GM13977 (cell line): ENCODE results near the gene SLC23A1.
"Not testable (repeated sequence)": the region's sequence is repeated elsewhere in the genome, so short reads cannot be mapped to it uniquely, and the experiment has no call there.

Source experiments
- DNase-seq: peaks from one replicate; pipeline ENCODE4 v3.0.0; 2012; ENCODE audit warnings: low spot score
- in situ Hi-C: fragments of 300-500 bp; cut with MboI; formaldehyde crosslinking; loops from one replicate; pipeline ENCODE4 v1.12.0; 2022; ENCODE audit warnings: low sequenced_read_pairs, low pct_unique_long_range_greater_than_20kb, mixed read lengths, inconsistent platforms; ENCODE audit not compliant: unreplicated experiment
- TF ChIP-seq, protein P1 (sequence below): IDR thresholded peaks from 2 replicates; pipeline ENCODE4 v1.5.1; 2012; ENCODE audit warnings: mild to moderate bottlenecking, control low read depth; ENCODE audit not compliant: insufficient read depth; ENCODE audit errors: extremely low read depth, missing control alignments

Gene SLC23A1

DNA sequence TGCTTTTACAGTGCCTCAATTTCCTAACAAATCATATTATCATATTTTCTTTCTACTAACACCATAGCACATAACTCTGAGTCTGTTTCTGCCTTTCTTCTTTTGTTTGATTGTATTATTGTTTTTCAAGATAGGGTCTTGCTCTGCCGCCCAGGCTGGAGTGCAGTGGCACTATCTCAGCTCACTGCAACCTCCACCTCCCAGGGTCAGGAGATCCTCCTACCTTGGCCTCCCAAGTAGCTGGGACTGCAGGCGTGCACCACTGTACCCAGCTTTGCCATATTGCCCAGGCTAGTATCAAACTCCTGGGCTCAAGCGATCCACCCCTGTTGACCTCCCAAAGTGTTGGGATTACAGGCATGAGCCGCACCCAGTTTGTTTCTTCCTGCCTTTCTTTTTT lies 22.7 kb downstream of the SLC23A1 start:
- in situ Hi-C loops: no loop called here
- DNase-seq: no peak
- TF ChIP-seq, protein P1, sequence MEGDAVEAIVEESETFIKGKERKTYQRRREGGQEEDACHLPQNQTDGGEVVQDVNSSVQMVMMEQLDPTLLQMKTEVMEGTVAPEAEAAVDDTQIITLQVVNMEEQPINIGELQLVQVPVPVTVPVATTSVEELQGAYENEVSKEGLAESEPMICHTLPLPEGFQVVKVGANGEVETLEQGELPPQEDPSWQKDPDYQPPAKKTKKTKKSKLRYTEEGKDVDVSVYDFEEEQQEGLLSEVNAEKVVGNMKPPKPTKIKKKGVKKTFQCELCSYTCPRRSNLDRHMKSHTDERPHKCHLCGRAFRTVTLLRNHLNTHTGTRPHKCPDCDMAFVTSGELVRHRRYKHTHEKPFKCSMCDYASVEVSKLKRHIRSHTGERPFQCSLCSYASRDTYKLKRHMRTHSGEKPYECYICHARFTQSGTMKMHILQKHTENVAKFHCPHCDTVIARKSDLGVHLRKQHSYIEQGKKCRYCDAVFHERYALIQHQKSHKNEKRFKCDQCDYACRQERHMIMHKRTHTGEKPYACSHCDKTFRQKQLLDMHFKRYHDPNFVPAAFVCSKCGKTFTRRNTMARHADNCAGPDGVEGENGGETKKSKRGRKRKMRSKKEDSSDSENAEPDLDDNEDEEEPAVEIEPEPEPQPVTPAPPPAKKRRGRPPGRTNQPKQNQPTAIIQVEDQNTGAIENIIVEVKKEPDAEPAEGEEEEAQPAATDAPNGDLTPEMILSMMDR: no peak

DNA sequence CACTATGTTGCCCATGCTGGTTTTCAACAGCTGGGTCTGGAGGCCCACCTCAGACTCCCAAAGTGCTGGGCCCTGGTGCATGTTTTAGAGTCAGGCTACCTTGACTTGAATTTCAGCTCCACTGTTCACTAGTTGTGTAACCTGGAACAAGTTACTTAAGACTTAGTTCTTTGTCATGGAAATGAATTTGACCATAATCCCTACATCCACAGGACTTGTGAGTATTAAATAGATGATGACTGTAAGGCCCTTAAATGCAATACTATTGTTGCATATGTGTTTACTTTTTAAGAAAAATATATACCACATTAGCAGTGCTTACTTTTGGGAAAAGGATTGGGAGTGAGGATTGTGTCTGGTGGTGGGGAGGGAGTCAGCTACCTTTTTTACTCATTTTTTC lies 25.0 kb downstream of the SLC23A1 start:
- DNase-seq: no peak
- TF ChIP-seq, protein P1: no peak
- in situ Hi-C loops: no loop called here

DNA sequence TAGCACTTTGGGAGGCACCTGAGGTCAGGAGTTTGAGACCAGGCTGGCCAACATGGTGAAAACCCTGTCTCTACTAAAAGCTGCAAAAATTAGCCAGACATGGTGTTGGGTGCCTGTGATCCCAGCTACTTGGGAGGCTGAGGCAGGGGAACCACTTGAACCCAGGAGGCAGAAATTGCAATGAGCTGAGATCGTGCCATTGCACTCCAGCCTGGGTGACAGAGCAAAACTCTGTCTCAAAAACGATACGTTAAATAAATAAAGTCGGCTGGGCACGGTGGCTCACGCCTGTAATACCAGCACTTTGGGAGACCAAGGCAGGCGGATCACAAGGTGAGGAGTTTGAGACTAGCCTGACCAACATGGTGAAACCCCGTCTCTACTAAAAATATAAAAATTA lies 27.2 kb downstream of the SLC23A1 start:
- in situ Hi-C loops: not testable (repeated sequence)

DNA sequence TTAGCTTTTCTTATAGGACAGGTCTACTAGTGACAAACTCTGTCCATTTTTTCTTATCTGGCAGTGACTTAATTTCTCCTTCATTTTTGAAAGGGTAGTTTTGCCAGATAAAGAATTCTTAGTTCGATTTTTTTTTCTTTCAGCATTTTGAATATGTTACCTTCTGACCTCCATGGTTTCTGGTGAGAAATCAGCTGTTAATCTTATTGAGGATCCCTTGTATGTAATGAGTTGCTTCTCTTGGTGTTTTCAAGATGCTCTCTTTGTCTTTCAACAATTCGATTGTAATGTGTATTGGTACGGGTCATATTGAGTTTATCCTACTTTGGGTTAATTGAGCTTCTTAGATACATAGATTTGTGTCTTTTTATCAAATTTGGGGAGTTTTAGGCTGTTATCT lies 28.9 kb downstream of the SLC23A1 start:
- TF ChIP-seq, protein P1: no peak
- DNase-seq: no peak
- in situ Hi-C loops: no loop called here

More for the DNA sequence above, 27.2 kb downstream of the SLC23A1 start:
- DNase-seq: not testable (repeated sequence)

DNA sequence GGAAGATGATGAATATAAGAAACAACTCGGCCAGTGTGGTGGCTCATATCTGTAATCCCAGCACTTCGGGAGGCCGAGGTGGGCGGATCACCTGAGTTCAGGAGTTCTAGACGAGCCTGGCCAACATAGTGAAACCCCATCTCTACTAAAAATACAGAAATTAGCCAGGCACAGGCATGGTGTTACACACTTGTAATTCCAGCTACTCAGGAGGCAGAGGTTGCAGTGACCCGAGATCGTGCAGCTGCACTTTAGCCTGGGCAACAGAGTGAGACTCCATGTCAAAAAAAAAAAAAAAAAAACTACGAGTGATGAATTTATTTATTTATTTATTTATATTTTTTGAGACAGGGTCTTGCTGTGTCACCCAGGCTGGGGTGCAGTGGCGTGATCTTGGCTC lies 35.2 kb downstream of the SLC23A1 start:
- DNase-seq, in situ Hi-C loops: not testable (repeated sequence)

DNA sequence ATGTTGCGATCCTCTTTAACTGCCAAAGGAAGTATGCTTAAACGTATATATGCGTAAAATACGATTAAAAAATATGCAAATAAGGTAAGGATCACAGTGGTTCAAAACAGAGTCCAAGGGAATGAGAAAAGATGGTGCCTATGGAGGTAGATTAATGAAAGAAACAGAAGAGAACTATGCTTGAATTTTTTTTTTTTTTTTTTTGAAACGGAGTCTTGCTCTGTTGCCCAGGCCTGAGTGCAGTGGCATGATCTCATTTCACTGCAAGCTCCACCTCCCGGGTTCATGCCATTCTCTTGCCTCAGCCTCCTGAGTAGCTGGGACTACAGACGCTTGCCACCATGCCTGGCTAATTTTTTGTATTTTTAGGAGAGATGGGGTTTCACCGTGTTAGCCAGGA lies 37.7 kb downstream of the SLC23A1 start:
- in situ Hi-C loops: not testable (repeated sequence)

DNA sequence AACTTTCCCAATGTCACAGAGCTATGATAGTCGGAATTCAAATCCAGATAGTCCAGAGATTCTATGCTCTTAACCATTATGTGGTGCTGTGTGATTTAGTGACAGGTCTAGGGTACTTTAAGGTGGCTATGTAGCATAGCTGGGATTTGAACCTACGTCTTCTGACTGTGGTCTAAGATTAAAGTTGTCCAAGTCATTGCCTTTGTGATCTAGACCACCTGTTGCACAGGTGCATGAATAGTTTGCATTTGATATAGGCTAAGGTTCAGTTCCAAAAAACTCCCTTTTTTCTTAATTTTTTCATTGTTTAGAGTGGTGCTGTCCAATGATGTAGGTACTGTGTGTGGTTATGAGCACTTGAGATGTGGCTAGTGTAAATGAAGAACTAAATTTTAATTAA lies 38.9 kb downstream of the SLC23A1 start:
- no peak for DNase-seq
- in situ Hi-C loops: no loop called here
- TF ChIP-seq, protein P1: no peak

More for the DNA sequence above, 37.7 kb downstream of the SLC23A1 start:
- DNase-seq: not testable (repeated sequence)

DNA sequence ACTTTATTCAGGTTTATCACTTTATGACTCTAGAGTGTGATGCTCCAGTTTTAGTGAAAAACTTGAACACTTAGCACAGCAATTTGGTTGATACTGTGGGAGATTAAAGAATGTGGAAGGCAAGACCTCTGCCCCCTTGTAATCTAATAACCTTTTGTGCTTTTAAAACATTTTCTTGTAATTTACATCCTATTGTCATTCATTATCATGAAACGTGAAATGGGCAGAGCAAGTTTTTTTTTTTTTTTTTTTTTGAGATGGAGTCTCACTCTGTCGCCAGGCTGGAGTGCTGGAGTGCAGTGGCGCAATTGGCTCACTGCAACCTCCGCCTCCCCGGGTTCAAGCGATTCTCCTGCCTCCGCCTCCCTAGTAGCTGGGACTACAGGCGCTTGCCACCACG lies 39.6 kb downstream of the SLC23A1 start:
- TF ChIP-seq, protein P1: no peak
- no peak for DNase-seq
- in situ Hi-C loops: no loop called here
